Subcutaneous adipose tissue (tissue), 4 donors: Measurements from ENCODE around the gene HOXA10. TPM values are rescaled to one million over a fixed set of nuclear protein-coding genes. Genes with fewer than 3 reads are reported as not detected.

Experiments
- CTCF ChIP-seq: fragments of 450-650 bp; IDR thresholded peaks from one replicate; pipeline ENCODE4 v1.5.1; 2016; ENCODE audit warnings: low read depth, mild to moderate bottlenecking, control low read depth, antibody characterized with exemption, moderate library complexity
- total RNA-seq, 4 donors: library from RNA; depleted of rRNA; stranded (reverse); fragments of >200 nt; gene quantifications; one replicate each; pipeline ENCODE4 v1.1.0, GENCODE V29; 2016

HOXA10 gene
- total RNA-seq, 4 donors from 2014 or later = 17.3 to 22.6 (median 20.9) TPM

- no peak for TF ChIP-seq CTCF
Measured at GRCh38 chr7:27164045-27164366, 10.1 kb downstream of the HOXA10 start.

GRCh38 chr7:27163288-27164044, 10.7 kb downstream of the HOXA10 start:
- no peak for TF ChIP-seq CTCF

- no peak for TF ChIP-seq CTCF
Measured at GRCh38 chr7:27162561-27163287, 11.4 kb downstream of the HOXA10 start.

- no peak for TF ChIP-seq CTCF
Measured at GRCh38 chr7:27161721-27162560, 12.2 kb downstream of the HOXA10 start.

GRCh38 chr7:27161214-27161720, 12.9 kb downstream of the HOXA10 start:
- TF ChIP-seq CTCF = no peak

- no peak for TF ChIP-seq CTCF
Measured at GRCh38 chr7:27160546-27161213, 13.4 kb downstream of the HOXA10 start.
